Epithelial cell of esophagus (primary cell): ENCODE data around the gene MMS22L.
A peak's percentile ranks its signal among the peaks of the same experiment; 100 is the strongest.

ENCODE experiments used
- DNase-seq: peaks from one replicate; pipeline ENCODE4 v3.0.0; 2010; ENCODE audit warnings: low read depth
- H3K4me3 ChIP-seq: 2 replicates; pipeline ENCODE4 v1.5.1; 2011; ENCODE audit warnings: mild to moderate bottlenecking, low read length, control low read depth
- TF ChIP-seq, protein P1 (sequence below): IDR thresholded peaks from 2 replicates; pipeline ENCODE4 v1.5.1; 2011; ENCODE audit warnings: low read depth, mild to moderate bottlenecking, low read length, control low read depth, inconsistent platforms; ENCODE audit not compliant: insufficient read depth; ENCODE audit errors: missing control alignments

Gene MMS22L

DNA sequence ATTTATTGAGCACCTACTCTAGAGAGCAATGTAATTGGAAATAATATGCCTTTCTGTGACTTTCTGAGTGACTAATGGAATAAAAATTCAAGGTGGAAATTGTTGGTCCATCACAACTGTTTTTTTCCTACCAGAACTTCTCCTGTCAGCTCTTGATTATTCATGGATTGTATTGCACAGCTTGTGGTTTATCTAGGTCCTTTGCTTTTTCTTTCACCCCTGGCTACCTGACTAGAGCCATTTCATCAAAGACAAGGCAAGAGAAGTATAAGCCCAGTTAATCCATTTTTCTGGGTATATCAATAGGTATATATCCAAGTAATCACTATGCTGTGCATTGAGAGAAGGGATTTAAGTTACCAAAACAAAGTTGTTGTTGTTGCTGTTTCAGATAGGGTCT lies 168.4 kb downstream of the MMS22L start:
- TF ChIP-seq, protein P1, sequence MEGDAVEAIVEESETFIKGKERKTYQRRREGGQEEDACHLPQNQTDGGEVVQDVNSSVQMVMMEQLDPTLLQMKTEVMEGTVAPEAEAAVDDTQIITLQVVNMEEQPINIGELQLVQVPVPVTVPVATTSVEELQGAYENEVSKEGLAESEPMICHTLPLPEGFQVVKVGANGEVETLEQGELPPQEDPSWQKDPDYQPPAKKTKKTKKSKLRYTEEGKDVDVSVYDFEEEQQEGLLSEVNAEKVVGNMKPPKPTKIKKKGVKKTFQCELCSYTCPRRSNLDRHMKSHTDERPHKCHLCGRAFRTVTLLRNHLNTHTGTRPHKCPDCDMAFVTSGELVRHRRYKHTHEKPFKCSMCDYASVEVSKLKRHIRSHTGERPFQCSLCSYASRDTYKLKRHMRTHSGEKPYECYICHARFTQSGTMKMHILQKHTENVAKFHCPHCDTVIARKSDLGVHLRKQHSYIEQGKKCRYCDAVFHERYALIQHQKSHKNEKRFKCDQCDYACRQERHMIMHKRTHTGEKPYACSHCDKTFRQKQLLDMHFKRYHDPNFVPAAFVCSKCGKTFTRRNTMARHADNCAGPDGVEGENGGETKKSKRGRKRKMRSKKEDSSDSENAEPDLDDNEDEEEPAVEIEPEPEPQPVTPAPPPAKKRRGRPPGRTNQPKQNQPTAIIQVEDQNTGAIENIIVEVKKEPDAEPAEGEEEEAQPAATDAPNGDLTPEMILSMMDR: no peak
- DNase-seq: no peak
- H3K4me3 ChIP-seq: no peak overlapping the region

DNA sequence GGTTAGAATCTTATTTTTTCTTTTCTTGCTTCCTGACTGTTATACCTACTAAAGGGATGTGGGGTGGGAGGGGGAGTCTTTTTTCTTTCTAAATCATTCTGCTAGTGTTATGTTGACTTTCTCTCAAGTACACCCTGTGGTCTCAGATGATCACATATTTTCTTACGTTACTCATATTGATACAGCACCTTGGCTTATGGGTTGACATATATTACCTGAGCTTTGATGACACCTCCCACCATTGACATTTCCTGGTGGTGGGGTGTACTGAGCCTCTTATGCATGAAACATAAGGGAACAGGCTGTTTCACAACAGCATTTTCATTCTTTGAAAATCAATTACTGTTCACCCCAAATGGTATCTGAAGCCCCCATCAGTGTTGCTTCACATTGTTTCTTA lies 169.8 kb downstream of the MMS22L start:
- TF ChIP-seq, protein P1: no peak
- DNase-seq: no peak
- H3K4me3 ChIP-seq: no peak overlapping the region

GRCh38 chr6:97111243-97111642 lies 171.8 kb downstream of the MMS22L start:
- no peak for DNase-seq
- TF ChIP-seq, protein P1: no peak
- no peak overlapping the region for H3K4me3 ChIP-seq

DNA sequence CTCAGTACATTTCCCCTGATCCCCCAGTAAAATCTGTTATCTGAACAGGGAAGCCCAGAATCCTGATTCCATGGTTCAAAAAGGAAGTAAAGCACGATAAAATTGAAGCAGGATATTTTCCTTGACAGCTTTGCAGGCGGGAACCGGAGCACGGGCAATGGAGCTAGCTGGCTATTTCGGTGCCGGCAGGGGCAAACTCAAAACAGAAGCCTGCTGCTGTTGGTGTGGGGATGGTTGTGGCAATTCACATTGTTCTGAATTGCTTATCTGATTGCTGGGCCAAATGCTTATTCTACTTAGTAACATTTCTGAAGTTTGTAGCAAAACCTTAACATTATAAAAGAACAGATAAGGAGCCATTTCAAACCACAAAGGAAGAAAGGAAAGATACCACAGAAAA lies 172.4 kb downstream of the MMS22L start:
- no peak for DNase-seq
- no peak overlapping the region for H3K4me3 ChIP-seq
- TF ChIP-seq, protein P1: no peak

- H3K4me3 ChIP-seq: no peak overlapping the region
- DNase-seq: no peak
- TF ChIP-seq, protein P1: no peak
These were observed 172.9 kb downstream of the MMS22L start for GRCh38 chr6:97110149-97110548.

GRCh38 chr6:97109444-97109843 lies 173.6 kb downstream of the MMS22L start:
- TF ChIP-seq, protein P1: no peak
- no peak for DNase-seq
- no peak overlapping the region for H3K4me3 ChIP-seq

- H3K4me3 ChIP-seq: no peak overlapping the region
- peak; percentile 36 for DNase-seq
- TF ChIP-seq, protein P1: no peak
These were observed 180.7 kb downstream of the MMS22L start for GRCh38 chr6:97102145-97102790.
